ENCODE data around the gene CRYL1.

Gene CRYL1

GRCh38 chr13:20570517-20570916 is 44.9 kb upstream of the CRYL1 start:
- TF ChIP-seq SIN3A (IDR thresholded peaks at IDR 0.05; ENCODE audit: borderline replicate concordance, insufficient read depth, low read length) (no peak), TAF1 (IDR thresholded peaks at IDR 0.05; ENCODE audit: borderline replicate concordance, insufficient read depth, low read length) (no peak)

GRCh38 chr13:20567881-20568528 is 42.3 kb upstream of the CRYL1 start:
- no peak for TF ChIP-seq SIN3A (IDR thresholded peaks at IDR 0.05; ENCODE audit: borderline replicate concordance, insufficient read depth, low read length)

- TF ChIP-seq TAF1 (IDR thresholded peaks at IDR 0.05; ENCODE audit: borderline replicate concordance, insufficient read depth, low read length) (no peak), POLR2AphosphoS5 (IDR thresholded peaks at IDR 0.05; ENCODE audit: low read depth, low read length) (peak; percentile 40; the same call in 1 of the 2 replicates)
Observed at GRCh38 chr13:20566898-20567874, 41.5 kb upstream of the CRYL1 start, which contains the start of gene IFT88. IFT88 (plus strand) TSS chr13:20567157; CDS start chr13:20574386, 7,229 bp downstream.

GRCh38 chr13:20566468-20566897 is 40.8 kb upstream of the CRYL1 start:
- no peak for TF ChIP-seq FOXP2 (optimal IDR thresholded peaks at IDR 0.05; ENCODE audit: borderline replicate concordance, extremely low read depth, extremely low read length, insufficient read depth)
- no peak for TF ChIP-seq REST (IDR thresholded peaks at IDR 0.05; ENCODE audit: insufficient read depth in 1 of 2, low read depth in 2 of 2, low read length in 2 of 2)
- no peak for TF ChIP-seq TAF1 (IDR thresholded peaks at IDR 0.05; ENCODE audit: borderline replicate concordance, insufficient read depth, low read length)
- TF ChIP-seq SIN3A (IDR thresholded peaks at IDR 0.05; ENCODE audit: borderline replicate concordance, insufficient read depth, low read length) = no peak
- no peak for TF ChIP-seq POLR2AphosphoS5 (IDR thresholded peaks at IDR 0.05; ENCODE audit: low read depth, low read length)

- TF ChIP-seq POLR2AphosphoS5 (IDR thresholded peaks at IDR 0.05; ENCODE audit: low read depth, low read length) = no peak
- TF ChIP-seq REST (IDR thresholded peaks at IDR 0.05; ENCODE audit: insufficient read depth in 1 of 2, low read depth in 2 of 2, low read length in 2 of 2) = no peak
Observed at GRCh38 chr13:20565115-20565736, 39.6 kb upstream of the CRYL1 start.

GRCh38 chr13:20561741-20562140 is 36.1 kb upstream of the CRYL1 start:
- TF ChIP-seq SIN3A (IDR thresholded peaks at IDR 0.05; ENCODE audit: borderline replicate concordance, insufficient read depth, low read length) (no peak), REST (IDR thresholded peaks at IDR 0.05; ENCODE audit: insufficient read depth in 1 of 2, low read depth in 2 of 2, low read length in 2 of 2) (no peak), FOXP2 (optimal IDR thresholded peaks at IDR 0.05; ENCODE audit: borderline replicate concordance, extremely low read depth, extremely low read length, insufficient read depth) (no peak), TAF1 (IDR thresholded peaks at IDR 0.05; ENCODE audit: borderline replicate concordance, insufficient read depth, low read length) (no peak), POLR2AphosphoS5 (IDR thresholded peaks at IDR 0.05; ENCODE audit: low read depth, low read length) (no peak)
